NCI-H2107 (cell line): Measurements from ENCODE around the gene AP2M1.
"Not testable (repeated sequence)": the region's sequence is repeated elsewhere in the genome, so short reads cannot be mapped to it uniquely, and the experiment has no call there.

Experiments used
- DNase-seq: peaks from one replicate; lab custom pipeline; 2025; lab: John Stamatoyannopoulos, UW

The AP2M1 gene

GRCh38 chr3:184174646-184175492 lies at the start of gene AP2M1:
Gene AP2M1 (plus strand): TSS chr3:184174855. CDS start chr3:184176994, 2,139 bp downstream.
- peak; percentile 100 for DNase-seq

- no peak for DNase-seq
Measured at GRCh38 chr3:184126006-184126405, 48.6 kb upstream of the AP2M1 start.

GRCh38 chr3:184129012-184129411 lies 45.6 kb upstream of the AP2M1 start:
- DNase-seq: peak; percentile 42

- DNase-seq: no peak
Measured at GRCh38 chr3:184132945-184133344, 41.7 kb upstream of the AP2M1 start.

GRCh38 chr3:184133840-184134745 lies 40.6 kb upstream of the AP2M1 start:
- DNase-seq: peak; percentile 80

- no peak for DNase-seq
Measured at GRCh38 chr3:184134746-184135148, 39.9 kb upstream of the AP2M1 start.

- DNase-seq: peak; percentile 97
Measured at GRCh38 chr3:184135149-184135910, 39.3 kb upstream of the AP2M1 start, which contains the start of gene EIF2B5. Gene EIF2B5 (plus strand): TSS chr3:184135358. CDS start chr3:184135386, 28 bp downstream.

GRCh38 chr3:184135911-184136260 lies 38.8 kb upstream of the AP2M1 start:
- DNase-seq: no peak

- no peak for DNase-seq
Measured at GRCh38 chr3:184140436-184140835, 34.2 kb upstream of the AP2M1 start.

GRCh38 chr3:184142199-184142598 lies 32.5 kb upstream of the AP2M1 start:
- DNase-seq: no peak

GRCh38 chr3:184143327-184143726 lies 31.3 kb upstream of the AP2M1 start:
- no peak for DNase-seq

- no peak for DNase-seq
Measured at GRCh38 chr3:184144505-184144904, 30.1 kb upstream of the AP2M1 start.

- DNase-seq: peak; percentile 79
Measured at GRCh38 chr3:184145111-184145524, 29.5 kb upstream of the AP2M1 start.

GRCh38 chr3:184145751-184146270 lies 28.8 kb upstream of the AP2M1 start:
- no peak for DNase-seq

GRCh38 chr3:184148076-184148475 lies 26.6 kb upstream of the AP2M1 start:
- DNase-seq: no peak

- DNase-seq: no peak
Measured at GRCh38 chr3:184149123-184149522, 25.5 kb upstream of the AP2M1 start.

- not testable (repeated sequence) for DNase-seq
Measured at GRCh38 chr3:184149770-184150169, 24.9 kb upstream of the AP2M1 start.

- peak; percentile 49 for DNase-seq
Measured at GRCh38 chr3:184154885-184155643, 19.6 kb upstream of the AP2M1 start, which contains the start of gene DVL3. Gene DVL3 (plus strand): TSS chr3:184155377. CDS start chr3:184155636, 259 bp downstream.

GRCh38 chr3:184155644-184156521 lies 18.8 kb upstream of the AP2M1 start:
- DNase-seq: peak; percentile 53

GRCh38 chr3:184156522-184156955 lies 18.1 kb upstream of the AP2M1 start:
- DNase-seq: peak; percentile 36
